Measurements from ENCODE around the gene SNCAIP.
A peak's percentile ranks its signal among the peaks of the same experiment; 100 is the strongest.
"Not testable (repeated sequence)": the region's sequence is repeated elsewhere in the genome, so short reads cannot be mapped to it uniquely, and the experiment has no call there.

The SNCAIP gene

DNA sequence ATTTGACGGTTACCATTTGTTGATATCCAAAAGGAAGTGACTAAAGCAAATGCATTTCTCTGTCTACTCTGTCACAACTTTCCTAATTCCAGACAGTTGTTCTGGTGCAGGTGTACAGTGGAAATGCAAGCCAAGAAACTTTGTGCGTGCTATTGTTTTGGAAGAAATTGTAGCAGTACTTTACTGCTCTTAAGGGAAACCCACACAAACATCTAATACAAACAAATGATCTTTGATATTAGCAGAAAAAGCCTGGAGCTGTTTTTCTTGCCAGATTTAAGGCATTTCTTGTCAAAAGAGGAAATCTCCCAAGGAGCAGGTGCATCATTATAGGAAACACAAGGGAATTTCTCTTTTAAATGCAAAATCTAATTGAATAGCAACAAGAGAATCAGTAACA lies 2.0 kb downstream of the SNCAIP start:
- no peak for DNase-seq (ENCODE audit: low read depth, low spot score)

DNA sequence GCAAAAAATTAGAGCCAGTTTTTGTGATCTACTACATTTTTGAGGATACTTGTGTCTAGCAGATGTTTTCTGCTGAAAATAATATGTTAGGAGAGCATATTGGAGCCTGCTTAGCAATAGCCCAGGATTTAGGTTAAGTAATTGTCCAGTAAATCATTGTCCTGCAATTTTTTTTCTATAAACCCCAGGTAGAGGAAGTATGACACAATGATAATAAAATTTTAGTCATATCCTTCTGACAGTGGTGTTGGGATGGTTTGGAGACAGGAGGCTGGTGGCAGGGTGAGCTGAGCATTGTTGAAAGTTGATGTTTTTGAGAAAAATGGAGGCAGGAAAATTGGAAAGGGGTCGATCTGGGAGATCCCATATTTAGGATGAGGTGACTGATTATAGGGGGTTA lies 3.5 kb downstream of the SNCAIP start:
- DNase-seq (ENCODE audit: low read depth, low spot score), result no peak

DNA sequence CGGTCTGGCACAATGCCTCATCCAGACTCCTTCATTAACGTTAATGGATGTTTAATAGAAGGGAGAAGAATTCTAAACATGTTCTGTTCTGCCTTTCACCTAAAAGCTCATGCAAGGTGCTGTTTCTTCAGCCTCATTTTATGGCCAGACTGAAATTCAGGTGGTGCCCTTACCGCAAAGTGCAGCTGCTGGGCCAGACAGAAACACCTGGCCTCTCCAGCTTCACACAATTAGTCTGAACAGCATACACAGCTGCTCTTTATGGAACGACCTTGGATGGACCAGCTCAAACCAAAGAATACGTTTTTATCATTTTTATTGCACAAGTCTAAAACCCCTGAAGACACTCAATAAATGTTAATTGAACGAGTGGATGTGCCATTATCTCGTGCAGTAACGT lies 4.6 kb downstream of the SNCAIP start:
- no peak for DNase-seq (ENCODE audit: low read depth, low spot score)

DNA sequence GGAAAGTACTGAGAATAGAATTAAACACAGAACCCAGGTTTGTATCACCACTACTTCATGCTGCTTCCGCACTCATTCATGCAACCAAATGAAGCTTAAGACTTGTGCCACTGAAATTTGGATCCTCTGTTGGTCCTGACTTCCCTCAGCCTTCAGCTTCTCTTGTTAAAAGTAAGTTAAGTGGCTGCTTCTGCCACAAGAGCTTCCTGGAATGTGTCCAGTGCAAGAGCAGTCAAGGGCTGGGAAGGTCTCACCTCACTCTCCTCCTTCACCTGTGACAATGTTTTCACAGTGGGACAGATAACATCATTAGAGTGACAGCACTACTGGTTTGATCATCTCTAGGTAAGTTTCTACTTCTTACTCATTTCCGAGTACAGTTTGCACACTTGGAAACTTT lies 7.9 kb downstream of the SNCAIP start:
- DNase-seq (ENCODE audit: low read depth, low spot score), result no peak

DNA sequence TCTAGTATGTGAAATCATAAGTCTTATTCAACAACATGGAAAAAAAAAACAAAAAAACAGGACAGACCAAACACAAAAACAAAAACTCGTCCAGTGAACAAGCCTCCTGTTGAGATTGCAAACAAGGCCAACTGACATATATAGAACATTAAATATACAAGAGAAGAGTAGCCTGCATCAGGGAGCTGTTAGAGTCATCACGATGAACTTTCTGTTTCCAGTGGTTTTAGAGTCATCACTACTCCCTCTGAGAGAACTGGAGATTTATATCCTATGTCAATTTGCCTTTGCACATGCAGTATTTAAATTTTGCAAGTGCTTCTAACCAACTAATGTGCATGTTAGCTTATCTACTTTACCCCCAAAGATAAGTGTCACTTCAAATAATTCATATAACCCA lies 9.9 kb downstream of the SNCAIP start:
- no peak for DNase-seq (ENCODE audit: low read depth, low spot score)

DNA sequence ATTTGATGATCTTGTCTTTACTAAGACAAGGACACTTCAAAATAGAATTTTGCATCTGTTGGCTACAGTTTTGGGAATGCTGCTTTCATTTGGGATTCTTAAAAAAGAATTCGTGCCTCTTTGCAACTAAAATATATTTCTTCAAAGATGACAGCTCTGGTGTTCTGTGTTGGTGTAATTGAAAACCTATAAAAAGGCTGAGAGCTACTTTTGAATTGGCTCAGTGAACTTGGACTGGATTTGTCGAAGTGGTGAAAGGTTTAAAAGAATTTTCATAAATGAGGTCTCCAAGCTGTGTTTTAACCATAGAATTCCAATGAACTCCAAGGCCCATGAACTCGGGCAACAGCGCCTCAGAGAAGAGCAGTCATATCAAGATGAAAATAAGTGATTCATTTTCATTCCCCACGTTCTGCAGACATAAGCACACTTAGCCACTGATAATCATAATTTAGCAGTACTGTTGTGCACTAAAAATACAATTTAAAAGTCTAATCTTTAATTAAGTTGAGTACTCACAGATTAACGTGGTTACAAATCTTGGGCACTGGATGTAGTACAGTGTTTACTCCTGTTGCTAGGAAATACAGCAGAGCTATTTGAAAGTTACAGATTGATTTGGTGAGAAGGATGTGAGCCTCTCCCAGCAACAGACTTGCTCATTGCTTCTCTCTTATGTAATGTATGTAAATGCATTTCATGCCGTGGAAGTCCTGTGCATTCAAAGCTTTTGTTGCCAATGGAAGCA lies 10.9 kb downstream of the SNCAIP start:
- no peak for DNase-seq (ENCODE audit: low read depth, low spot score)

DNA sequence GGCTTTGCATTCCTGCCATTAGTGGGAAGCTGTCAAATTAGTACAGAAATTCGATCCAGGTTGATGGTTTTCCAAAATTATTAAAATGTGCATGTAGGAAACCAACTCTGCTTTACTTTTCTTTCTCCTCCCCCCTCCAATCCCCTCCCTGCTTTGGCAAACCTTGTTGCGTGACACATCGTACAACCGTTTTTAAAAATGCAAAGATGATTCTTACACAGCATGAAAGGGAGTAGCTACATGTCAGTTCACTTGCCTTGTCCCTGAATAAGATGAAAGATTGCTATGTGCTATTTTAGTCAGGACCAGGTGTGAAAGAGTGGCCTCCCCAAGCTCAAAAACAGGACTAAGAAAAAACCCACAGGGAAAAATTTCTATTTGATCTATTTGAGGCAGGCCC lies 11.7 kb downstream of the SNCAIP start:
- no peak for DNase-seq (ENCODE audit: low read depth, low spot score)

DNA sequence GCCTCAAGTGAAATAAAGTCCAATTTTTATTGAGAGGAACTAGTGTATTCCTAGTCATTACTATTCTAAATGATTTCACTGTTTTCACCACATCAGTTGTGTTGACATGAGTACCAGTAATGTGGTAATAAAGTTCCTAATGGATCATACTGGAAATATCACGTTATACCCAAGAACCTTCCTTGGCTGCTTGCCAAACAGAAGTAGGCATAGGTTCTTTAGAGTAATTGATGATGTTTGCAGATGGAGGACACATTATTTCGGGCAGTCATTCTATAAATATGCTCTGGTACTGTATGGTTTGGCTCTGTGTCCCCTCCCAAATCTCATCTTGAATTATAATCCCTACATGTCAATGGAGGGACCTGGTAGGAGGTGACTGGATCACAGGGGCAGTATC lies 15.1 kb downstream of the SNCAIP start:
- DNase-seq (ENCODE audit: low read depth, low spot score), result no peak

DNA sequence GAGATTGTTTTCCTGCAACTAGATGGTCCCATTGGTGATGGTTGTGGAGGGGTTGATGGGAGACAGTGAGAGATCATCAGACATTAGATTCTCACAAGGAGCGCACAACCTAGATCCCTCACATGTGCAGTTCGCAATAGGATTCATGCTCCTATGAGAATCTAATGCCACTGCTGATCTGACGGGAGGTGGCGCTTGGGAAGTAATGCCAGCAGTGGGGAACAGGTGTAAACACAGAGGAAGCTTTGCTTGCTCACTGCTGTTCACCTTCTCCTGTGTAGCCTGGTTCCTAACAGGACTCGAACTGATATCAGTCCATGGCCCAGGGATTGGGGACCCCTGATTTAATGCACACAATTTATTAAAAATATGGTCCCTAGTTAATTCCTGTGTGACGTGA lies 18.8 kb downstream of the SNCAIP start:
- no peak for DNase-seq (ENCODE audit: low read depth, low spot score)

DNA sequence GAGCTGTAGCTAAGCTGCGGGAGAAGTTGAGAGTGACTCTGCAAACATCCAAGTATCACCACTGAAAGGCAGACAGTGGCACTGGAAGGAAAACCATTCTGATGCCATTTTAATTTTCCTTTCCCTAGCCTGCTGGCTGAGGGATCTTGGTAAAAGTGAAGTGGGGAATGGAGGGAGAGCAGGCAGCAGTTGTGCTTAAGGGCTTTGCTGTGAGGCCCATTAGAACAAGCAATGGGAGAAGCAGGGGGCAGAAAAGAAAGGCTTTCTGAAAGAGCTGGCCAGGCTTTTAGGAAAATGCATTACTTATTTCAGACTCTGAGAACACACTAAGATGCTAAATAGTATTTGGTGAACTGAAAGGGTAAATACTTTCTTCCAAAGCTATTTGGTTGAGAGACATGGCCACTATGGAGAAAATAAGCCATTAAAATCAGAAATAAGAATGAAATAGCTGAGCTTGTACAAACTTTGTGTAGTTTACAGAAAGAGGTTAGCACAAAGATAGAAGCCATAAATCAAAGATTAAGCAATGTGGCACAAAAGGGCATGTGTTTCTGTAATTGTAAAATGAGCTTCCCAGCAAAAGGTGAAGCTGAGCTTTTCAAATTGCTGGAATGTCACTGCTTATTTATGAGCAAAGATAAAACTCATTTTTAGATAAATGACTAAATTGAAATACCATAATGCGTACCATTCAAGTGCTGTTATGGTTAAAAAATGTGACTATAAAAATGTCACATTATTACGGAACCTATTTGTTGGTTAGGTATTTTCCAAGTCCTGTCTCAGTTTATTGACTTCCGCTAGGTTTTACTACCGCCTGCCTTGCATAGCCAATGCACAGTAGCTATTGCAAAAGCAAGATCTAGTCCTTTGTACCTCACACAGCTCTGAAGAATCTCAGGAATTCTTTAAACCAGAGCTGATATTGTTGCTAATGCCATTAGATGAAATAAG lies 20.8 kb downstream of the SNCAIP start:
- DNase-seq (ENCODE audit: low read depth, low spot score), result no peak

DNA sequence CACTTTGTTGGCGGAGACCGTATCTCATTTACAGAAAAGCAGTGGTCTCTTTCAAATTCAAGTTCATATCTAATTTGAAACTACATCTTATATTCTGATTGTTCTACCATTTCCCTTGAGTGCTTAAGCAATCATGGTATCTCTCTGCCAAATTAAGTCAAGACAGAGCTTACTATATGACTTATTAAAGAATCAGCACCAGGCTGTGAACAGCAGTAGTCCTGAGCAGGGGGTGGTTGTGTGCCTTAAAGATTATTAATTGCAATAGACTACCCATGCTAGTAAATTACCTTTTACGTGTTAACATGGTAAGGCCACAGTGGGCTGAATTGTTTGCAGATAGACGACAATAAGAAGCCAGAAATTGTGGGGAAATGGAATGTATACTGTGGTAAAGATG lies 21.5 kb downstream of the SNCAIP start:
- DNase-seq (ENCODE audit: low read depth, low spot score), result no peak

DNA sequence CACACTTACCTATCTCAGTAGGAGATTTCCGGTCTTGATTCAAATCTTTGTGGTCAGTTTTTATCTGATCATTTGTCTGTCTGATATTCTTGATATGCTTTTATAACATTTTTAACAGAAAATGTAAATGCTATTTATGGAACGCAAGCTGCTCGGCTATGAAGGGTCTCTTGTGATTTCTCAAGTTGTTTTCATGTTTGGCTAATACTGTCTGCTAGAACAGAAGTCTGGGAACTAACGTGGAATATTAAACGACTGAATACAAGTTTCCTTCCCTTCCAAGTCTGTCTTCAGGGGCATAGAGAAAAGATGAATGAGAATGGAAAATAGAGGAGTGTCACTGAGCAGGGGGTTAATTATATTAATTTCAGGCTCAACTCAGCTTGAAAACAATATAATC lies 27.6 kb downstream of the SNCAIP start:
- DNase-seq (ENCODE audit: low read depth, low spot score), result no peak

DNA sequence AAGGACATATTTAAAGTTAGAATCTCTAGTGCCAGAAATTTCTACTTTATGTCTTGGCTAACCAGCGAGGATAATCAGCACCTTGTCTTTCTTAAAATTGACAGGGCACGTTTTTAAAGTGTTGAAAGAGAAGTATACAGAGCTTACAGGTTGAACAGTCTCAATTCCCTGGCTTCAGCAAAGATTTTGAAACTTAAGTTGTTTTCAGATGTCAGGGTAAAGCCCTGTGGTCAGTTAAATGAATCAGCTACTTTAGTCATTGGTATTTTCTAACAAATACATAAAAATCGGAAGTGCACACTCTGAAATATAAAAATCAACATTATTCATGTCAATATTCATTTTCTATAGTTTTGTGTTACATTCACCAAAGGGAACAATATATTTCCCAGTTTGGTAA lies 29.1 kb downstream of the SNCAIP start:
- DNase-seq (ENCODE audit: low read depth, low spot score), result no peak

DNA sequence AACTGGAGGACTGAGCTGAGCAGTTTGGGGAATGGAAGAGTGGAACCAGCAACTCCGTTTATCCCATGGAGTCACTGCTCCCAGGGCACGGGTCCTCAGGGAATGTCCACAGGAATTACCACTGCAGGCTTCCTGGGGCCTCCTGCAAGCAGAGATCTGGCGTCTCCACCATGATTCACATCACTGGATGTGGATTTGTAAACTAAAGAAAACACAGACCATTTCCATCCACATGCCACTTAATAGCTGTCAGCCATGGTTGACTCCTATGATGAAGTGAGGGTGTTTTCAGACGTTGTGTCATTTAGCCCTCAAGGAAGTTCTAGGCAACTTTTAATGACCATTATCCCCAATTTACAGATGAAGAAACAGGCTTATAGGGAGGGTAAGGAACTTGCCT lies 30.2 kb downstream of the SNCAIP start:
- no peak for DNase-seq (ENCODE audit: low read depth, low spot score)

DNA sequence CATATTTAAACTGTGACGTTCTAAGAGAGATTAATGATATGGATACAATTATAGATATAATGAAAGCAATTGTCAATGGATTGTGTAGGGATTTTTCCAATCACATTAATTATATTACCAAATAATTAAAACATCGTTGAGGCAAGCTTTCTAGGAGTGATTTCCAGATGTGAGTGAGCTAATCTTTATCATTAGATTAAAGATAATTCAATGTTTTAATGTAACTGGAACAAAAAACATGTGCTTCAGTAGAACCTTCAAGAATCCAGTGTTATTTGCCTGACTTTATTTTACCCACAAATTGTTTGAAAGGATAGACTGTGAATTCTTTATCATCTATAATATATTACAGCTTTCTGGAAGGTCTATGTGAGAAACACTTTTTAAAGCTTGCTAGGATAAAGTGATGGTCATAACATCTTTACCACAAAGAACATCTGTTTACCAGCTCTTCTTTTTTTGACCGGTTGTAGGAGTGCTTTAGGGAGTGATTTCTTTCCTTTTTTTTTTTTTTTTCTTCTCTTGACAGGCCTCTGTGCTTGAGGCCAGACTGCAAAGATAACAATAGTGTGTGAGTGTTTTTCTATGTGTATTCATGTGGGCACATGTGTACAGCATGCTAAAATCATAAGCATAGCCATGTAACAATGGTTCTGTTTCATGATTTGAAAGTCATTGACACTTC lies 35.0 kb downstream of the SNCAIP start:
- DNase-seq (ENCODE audit: low read depth, low spot score), result no peak

DNA sequence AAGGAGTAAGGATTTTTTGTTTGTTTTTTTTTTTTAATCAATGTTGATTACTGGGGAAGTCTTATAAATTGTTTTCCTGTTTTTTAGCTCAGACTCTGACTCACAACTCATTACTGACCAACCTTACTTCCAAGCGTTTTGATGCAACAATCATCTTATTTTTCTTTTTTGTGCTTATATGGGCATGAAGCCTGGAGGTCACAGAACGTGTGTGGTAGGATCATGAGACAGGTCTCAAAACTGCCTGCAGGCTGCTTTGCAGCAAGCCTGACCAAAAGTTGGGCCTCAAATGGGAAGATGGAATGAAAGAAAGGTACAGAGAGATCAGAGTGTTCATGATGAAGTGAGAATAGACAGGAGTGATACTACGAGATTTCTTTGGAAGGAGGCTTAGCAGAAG lies 38.5 kb downstream of the SNCAIP start:
- no peak for DNase-seq (ENCODE audit: low read depth, low spot score)

DNA sequence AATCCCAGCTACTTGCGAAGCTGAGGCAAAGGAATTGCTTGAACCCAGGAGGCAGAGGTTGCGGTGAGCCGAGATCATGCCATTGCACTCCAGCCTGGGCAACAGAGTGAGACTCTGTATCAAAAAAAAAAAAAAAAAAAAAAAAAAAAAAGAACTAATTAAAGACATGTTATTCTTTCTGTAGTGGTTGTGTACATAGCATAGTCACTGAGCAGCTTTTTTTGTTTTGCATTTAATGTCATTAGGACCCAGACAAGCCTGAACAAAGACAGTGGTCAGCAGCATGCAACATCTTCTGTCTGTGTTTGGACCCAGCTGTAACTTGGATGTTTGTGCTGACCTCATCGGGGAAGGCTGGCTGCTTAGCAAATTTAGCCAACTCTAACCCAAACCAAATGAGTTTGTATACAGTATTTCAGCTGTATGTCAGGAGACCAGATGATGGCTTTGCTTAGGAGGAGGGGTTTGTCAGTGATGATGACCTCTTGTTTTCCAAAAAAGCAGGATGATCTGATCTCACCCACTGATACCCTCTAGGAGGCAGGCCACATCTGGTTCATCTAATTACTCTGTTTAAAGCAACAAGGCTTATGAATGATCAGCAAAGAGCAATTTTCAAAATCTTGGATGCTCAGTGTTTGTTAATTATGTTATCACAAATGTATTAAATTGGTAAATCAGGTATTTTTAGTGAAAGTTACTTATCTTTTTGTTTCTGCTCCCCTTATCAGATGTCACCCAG lies 39.5 kb downstream of the SNCAIP start:
- DNase-seq (ENCODE audit: low read depth, low spot score), result peak; percentile 30

DNA sequence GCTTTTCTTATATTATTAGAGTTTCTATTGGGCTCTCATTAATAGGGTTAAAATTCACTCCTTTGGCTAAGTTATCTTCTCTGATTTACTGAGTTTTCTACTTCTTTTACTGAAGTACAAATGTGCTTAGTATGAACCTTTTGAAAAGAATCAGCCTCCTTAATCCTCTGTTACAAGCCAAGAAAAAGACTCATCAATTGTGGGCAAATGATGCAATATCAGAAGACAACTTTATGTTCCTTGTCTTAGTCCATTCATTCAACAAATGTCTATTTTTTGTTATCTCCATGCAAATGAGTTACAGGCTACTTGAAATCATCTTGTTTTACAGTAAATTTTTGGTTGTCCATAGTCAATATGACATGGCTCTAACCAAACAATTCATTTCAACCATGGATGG lies 40.3 kb downstream of the SNCAIP start:
- no peak for DNase-seq (ENCODE audit: low read depth, low spot score)

DNA sequence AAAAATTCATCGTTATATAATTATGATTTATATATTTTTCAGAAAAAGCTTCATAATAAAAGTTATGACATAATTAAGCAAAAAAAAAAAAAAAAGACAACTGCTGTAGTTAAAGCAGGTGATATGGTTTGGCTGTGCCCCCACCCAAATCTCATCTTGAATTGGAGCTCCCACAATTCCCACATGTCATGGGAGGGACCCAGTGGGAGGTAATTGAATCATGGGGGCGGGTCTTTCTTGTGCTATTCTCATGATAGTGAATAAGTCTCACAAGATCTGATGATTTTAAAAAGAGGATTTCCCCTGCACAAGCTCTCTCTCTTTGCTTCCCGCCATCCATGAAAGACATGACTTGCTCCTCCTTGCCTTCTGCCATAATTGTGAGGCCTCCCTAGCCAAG lies 41.3 kb downstream of the SNCAIP start:
- not testable (repeated sequence) for DNase-seq (ENCODE audit: low read depth, low spot score)

DNA sequence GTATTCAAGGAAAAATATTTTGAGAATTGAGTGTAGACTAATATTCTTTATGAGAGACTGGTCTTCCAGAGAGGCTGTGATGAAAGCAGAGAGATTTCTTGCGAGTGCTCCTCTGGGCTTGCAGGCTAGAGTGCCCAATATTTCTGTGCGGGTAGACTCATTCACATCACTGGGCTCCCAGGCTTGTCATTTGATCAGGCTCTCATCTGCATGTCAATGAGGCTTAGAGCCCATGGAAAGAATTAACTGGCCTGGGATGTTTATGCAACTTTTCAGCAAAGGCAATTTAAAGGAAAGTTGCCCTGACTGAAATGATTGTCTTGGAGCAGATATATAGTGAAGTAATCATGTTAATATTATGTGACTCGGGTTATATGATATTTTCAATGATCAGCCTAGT lies 42.3 kb downstream of the SNCAIP start:
- DNase-seq (ENCODE audit: low read depth, low spot score), result no peak

DNA sequence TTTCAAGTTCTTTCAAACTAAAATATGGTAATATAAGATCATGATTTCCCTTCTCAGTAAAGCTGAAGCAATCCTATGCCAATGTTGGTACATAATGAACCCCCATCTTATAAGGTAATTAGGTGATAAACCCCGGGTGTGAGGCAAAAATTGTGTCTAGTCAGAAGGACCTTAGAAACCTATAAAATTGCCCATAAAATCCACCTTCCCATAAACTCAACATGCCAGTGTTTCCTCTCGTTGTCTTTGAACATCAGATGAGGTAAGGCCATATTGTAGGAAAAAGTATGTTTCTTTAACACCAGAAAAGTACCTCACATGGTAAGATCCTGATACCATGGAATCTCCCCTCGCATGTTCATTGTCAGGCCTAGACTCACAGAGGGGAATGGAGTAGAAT lies 43.3 kb downstream of the SNCAIP start:
- no peak for DNase-seq (ENCODE audit: low read depth, low spot score)

DNA sequence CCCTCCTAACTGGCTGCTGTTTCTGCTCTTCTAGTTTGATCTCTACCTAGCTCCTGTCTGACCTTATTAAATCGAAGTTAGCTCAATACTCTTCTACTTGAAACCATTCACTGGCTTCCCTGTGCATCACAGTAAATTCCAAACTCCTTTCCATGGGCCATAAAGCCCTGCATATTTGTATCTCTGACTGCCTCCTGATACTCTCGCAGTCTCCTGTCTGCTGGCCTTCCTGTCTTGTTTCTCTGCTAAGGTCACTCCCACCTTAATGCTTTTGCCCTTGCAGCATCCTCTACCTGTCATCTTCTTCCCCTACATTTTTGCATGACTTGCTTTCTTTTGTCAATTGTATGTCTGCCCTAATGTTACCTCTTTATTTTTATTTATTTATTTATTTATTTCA lies 44.8 kb downstream of the SNCAIP start:
- DNase-seq (ENCODE audit: low read depth, low spot score), result no peak
